HCT116 (cell line): Measurements from ENCODE around the gene ATP6V0D1.

Experiments
- CBX3 ChIP-seq: IDR thresholded peaks from 2 replicates; pipeline ENCODE4 v1.6.1; 2012; ENCODE audit warnings: low read depth
- CEBPB ChIP-seq: IDR thresholded peaks from 2 replicates; pipeline ENCODE4 v1.6.1; 2012; ENCODE audit warnings: low read depth
- EZH2phosphoT487 ChIP-seq: fragments of 200-600 bp; IDR thresholded peaks from 2 replicates; pipeline ENCODE4 v1.6.1; 2018; ENCODE audit warnings: antibody characterized with exemption, borderline replicate concordance
- JUND ChIP-seq: IDR thresholded peaks from 2 replicates; pipeline ENCODE4 v1.6.1; 2012
- ZBTB33 ChIP-seq: IDR thresholded peaks from 2 replicates; pipeline ENCODE4 v1.6.1; 2011; ENCODE audit warnings: mild to moderate bottlenecking, low read length, moderate library complexity; ENCODE audit not compliant: insufficient replicate concordance; ENCODE audit errors: extremely low read depth
- ZNF274 ChIP-seq: fragments of 200-500 bp; sonication (Bioruptor generic); IDR thresholded peaks from 2 replicates; pipeline ENCODE4 v1.6.1; 2014; ENCODE audit warnings: mild to moderate bottlenecking, low read depth, low read length, inconsistent platforms
- TF ChIP-seq, protein P1 (sequence below), 3 experiments: fragments of 200-600 bp in 1 of 3; sonication (generic) in 1 of 3; IDR thresholded peaks in 2 of 3; conservative IDR thresholded peaks in 1 of 3; 2 replicates each; pipeline ENCODE4 v1.5.1; 2012 to 2017; ENCODE audit warnings: low read depth in 2 of 3, low read length in 2 of 3, antibody characterized with exemption in 1 of 3, borderline replicate concordance in 1 of 3, control low read depth in 1 of 3, mild to moderate bottlenecking in 1 of 3, mixed read lengths in 1 of 3, mixed run types in 1 of 3, moderate library complexity in 1 of 3; ENCODE audit not compliant: insufficient read depth in 1 of 3

GRCh38 chr16:67448580-67448979, 32.4 kb downstream of the ATP6V0D1 start:
- TF ChIP-seq, protein P1, sequence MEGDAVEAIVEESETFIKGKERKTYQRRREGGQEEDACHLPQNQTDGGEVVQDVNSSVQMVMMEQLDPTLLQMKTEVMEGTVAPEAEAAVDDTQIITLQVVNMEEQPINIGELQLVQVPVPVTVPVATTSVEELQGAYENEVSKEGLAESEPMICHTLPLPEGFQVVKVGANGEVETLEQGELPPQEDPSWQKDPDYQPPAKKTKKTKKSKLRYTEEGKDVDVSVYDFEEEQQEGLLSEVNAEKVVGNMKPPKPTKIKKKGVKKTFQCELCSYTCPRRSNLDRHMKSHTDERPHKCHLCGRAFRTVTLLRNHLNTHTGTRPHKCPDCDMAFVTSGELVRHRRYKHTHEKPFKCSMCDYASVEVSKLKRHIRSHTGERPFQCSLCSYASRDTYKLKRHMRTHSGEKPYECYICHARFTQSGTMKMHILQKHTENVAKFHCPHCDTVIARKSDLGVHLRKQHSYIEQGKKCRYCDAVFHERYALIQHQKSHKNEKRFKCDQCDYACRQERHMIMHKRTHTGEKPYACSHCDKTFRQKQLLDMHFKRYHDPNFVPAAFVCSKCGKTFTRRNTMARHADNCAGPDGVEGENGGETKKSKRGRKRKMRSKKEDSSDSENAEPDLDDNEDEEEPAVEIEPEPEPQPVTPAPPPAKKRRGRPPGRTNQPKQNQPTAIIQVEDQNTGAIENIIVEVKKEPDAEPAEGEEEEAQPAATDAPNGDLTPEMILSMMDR (IDR thresholded peaks at IDR 0.05 in 2 of 3, conservative IDR thresholded peaks at IDR 0.05 in 1 of 3; ENCODE audit: borderline replicate concordance in 1 of 3, insufficient read depth in 1 of 3, low read depth in 2 of 3, low read length in 2 of 3), result no peak
- TF ChIP-seq EZH2phosphoT487 (no peak), CBX3 (no peak), CEBPB (no peak), JUND (no peak), ZNF274 (no peak), ZBTB33 (no peak)
